DMS153 (cell line): ENCODE data around the gene AGBL4.
"Not testable (repeated sequence)": the region's sequence is repeated elsewhere in the genome, so short reads cannot be mapped to it uniquely, and the experiment has no call there.

Experiments used
- DNase-seq: peaks from one replicate; lab custom pipeline; 2025; lab: John Stamatoyannopoulos, UW

AGBL4 gene

GRCh38 chr1:49306507-49307070, 717.2 kb downstream of the AGBL4 start:
- no peak for DNase-seq

GRCh38 chr1:49302400-49302799, 721.4 kb downstream of the AGBL4 start:
- not testable (repeated sequence) for DNase-seq

GRCh38 chr1:49298304-49298703, 725.5 kb downstream of the AGBL4 start:
- no peak for DNase-seq

- DNase-seq: no peak
These were observed 726.0 kb downstream of the AGBL4 start for GRCh38 chr1:49297783-49298182.

- no peak for DNase-seq
These were observed 729.2 kb downstream of the AGBL4 start for GRCh38 chr1:49294539-49294938.

- no peak for DNase-seq
These were observed 730.7 kb downstream of the AGBL4 start for GRCh38 chr1:49293016-49293415.

- DNase-seq: not testable (repeated sequence)
These were observed 766.3 kb downstream of the AGBL4 start for GRCh38 chr1:49257211-49258049.

GRCh38 chr1:49252917-49253316, 770.8 kb downstream of the AGBL4 start:
- no peak for DNase-seq

- no peak for DNase-seq
These were observed 772.6 kb downstream of the AGBL4 start for GRCh38 chr1:49251019-49251784.

GRCh38 chr1:49240709-49241221, 783.0 kb downstream of the AGBL4 start:
- no peak for DNase-seq

- DNase-seq: no peak
These were observed 788.8 kb downstream of the AGBL4 start for GRCh38 chr1:49234988-49235387.

GRCh38 chr1:49229555-49229954, 794.2 kb downstream of the AGBL4 start:
- no peak for DNase-seq

- DNase-seq: no peak
These were observed 797.0 kb downstream of the AGBL4 start for GRCh38 chr1:49226758-49227157.

GRCh38 chr1:49225464-49225863, 798.3 kb downstream of the AGBL4 start:
- no peak for DNase-seq

GRCh38 chr1:49213301-49213700, 810.5 kb downstream of the AGBL4 start:
- no peak for DNase-seq

GRCh38 chr1:49208712-49209111, 815.0 kb downstream of the AGBL4 start:
- DNase-seq: no peak

GRCh38 chr1:49204720-49205119, 819.0 kb downstream of the AGBL4 start:
- no peak for DNase-seq

GRCh38 chr1:49200738-49201137, 823.0 kb downstream of the AGBL4 start:
- no peak for DNase-seq

- DNase-seq: no peak
These were observed 824.2 kb downstream of the AGBL4 start for GRCh38 chr1:49199564-49199963.

- no peak for DNase-seq
These were observed 826.7 kb downstream of the AGBL4 start for GRCh38 chr1:49197081-49197480.

- DNase-seq: no peak
These were observed 833.6 kb downstream of the AGBL4 start for GRCh38 chr1:49190138-49190537.

GRCh38 chr1:49187056-49187455, 836.7 kb downstream of the AGBL4 start:
- no peak for DNase-seq
